LHCN-M2 (cell line): Measurements from ENCODE around the gene ZNF771. TPM values are rescaled to one million over a fixed set of nuclear protein-coding genes. Genes with fewer than 3 reads are reported as not detected.
"Not testable (repeated sequence)": the region's sequence is repeated elsewhere in the genome, so short reads cannot be mapped to it uniquely, and the experiment has no call there.

Source experiments
- DNase-seq: peaks from one replicate; pipeline ENCODE4 v3.0.0-alpha.2; 2012; ENCODE audit warnings: low read depth
- total RNA-seq: library from RNA; depleted of rRNA; stranded (reverse); fragments of >200 nt; gene quantifications from 2 replicates; pipeline ENCODE4 v1.2.3, GENCODE V29; 2014

ZNF771 gene
- total RNA-seq, 1 experiment from 2014 or later, result 19.7 TPM

- no peak for DNase-seq
Measured at GRCh38 chr16:30375864-30376263, 31.5 kb upstream of the ZNF771 start.

- no peak for DNase-seq
Measured at GRCh38 chr16:30376461-30376902, 30.9 kb upstream of the ZNF771 start.

- no peak for DNase-seq
Measured at GRCh38 chr16:30377050-30377811, 30.2 kb upstream of the ZNF771 start.

GRCh38 chr16:30377812-30378235, 29.6 kb upstream of the ZNF771 start:
- DNase-seq, result peak; percentile 74

GRCh38 chr16:30378236-30379157, 28.9 kb upstream of the ZNF771 start:
- peak; percentile 97 for DNase-seq

GRCh38 chr16:30379158-30379783, 28.1 kb upstream of the ZNF771 start:
- DNase-seq, result no peak

- DNase-seq, result no peak
Measured at GRCh38 chr16:30380072-30380802, 27.2 kb upstream of the ZNF771 start.

- DNase-seq, result no peak
Measured at GRCh38 chr16:30380803-30381208, 26.6 kb upstream of the ZNF771 start.

GRCh38 chr16:30381291-30382041, 25.9 kb upstream of the ZNF771 start:
- no peak for DNase-seq

GRCh38 chr16:30382111-30382881, 25.1 kb upstream of the ZNF771 start, which contains the start of gene SEPTIN1:
Gene SEPTIN1 (minus strand): TSS chr16:30382561. CDS start chr16:30382542, 19 bp downstream.
- DNase-seq, result no peak

GRCh38 chr16:30383521-30383920, 23.9 kb upstream of the ZNF771 start:
- DNase-seq, result no peak

- DNase-seq, result peak; percentile 22
Measured at GRCh38 chr16:30394592-30395154, 12.7 kb upstream of the ZNF771 start.

- peak; percentile 87 for DNase-seq
Measured at GRCh38 chr16:30395155-30395991, 12.0 kb upstream of the ZNF771 start, which contains the start of gene ZNF48. Gene ZNF48 (plus strand): TSS chr16:30395420. CDS start chr16:30395795, 375 bp downstream.

GRCh38 chr16:30395992-30396585, 11.3 kb upstream of the ZNF771 start:
- DNase-seq, result no peak

GRCh38 chr16:30396627-30397026, 10.8 kb upstream of the ZNF771 start:
- DNase-seq, result not testable (repeated sequence)

GRCh38 chr16:30397056-30397455, 10.3 kb upstream of the ZNF771 start:
- no peak for DNase-seq

GRCh38 chr16:30397776-30398660, 9.4 kb upstream of the ZNF771 start:
- no peak for DNase-seq
